ENCODE results near the gene ADNP2.

Gene ADNP2

DNA sequence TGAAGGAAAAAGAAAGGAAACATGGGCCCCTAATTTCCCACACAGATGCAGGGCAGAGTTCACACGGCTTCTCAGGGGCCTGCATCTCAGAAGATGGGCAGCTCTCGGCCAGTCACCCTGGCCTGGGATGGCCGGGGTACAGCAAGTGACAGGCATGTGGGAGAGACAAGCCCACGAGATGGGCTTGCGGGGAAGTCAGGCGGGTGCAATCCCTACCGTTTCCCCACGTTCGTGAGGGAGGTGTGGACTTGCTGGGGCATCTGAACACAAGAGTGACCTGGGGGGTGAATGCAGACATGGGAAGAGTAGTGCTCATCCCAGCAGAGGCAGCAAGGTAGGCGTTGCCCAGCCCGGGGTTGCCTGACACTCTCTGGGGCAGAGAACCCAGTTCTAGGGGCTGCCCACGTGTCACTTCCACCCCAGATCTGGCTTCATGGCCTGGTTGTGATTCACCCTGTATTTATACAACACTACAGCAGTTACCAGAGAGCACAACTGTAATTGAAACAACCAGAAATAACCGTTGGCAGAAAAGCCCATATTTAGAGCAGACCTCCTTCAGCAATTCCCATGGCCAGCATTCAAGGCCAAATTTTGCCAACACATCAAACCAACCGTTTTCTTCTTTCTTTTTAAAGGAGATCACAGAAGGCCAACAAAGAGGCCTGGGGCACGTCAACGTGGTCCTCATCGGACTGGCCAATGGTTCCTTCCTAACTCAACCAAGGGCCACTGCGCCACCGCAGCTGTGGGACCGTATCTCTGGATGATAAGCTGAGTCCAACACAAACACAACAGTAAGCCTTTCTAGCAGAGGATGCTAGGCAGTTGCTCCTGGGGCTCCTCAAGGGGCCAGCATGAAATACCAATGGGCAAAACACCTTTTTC is 79.8 kb downstream of the ADNP2 start:
- no peak for DNase-seq (ENCODE audit: low read depth)

DNA sequence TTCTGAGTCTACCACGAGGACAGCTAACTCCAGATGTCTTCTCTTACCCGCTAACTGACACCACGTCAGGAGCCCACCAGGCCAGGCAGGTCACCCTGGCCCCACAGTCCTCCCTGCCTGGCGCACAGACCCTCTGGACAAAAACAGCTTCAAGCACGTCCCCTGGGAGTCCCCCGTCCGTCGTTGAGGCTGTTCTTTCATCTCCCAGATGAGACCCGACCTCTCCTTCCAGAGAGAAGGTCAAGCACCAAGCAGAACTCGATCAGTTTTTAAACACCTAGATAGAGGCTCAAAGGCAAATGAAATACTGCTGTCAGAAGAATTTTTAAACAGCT is 80.4 kb downstream of the ADNP2 start:
- no peak for DNase-seq (ENCODE audit: low read depth)

All from fibroblast of gingiva (primary cell).